Measurements from ENCODE around the gene ZNF366.

Gene ZNF366

GRCh38 chr5:72447751-72448150, 59.5 kb downstream of the ZNF366 start:
- Histone ChIP-seq H3K4me3 (no peak overlapping the region), H3K27ac (no peak overlapping the region)
- no peak for TF ChIP-seq CTCF (IDR thresholded peaks at IDR 0.05)
- no peak for DNase-seq (ENCODE audit: low spot score)

DNA sequence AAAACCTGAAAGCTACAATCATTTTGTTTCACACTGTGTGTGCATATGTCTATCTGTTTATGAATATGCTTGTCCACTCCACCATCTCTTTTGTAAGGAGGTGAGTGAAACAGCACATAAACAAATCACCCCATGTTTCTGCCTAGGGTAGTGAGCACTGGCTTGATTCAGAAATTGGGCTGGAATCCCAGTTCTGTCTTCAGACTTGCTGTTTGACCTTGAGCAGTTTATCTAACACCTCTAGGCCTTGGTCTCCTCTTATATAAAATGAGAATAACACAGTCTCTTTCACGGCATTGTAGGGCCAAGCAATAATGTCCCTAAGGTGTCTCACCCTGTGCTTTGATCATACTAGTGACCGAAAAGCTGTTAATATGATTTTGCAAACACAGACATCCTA, 61.2 kb downstream of the ZNF366 start:
- H3K4me3 ChIP-seq: no peak overlapping the region
- H3K27ac ChIP-seq: no peak overlapping the region
- no peak for DNase-seq (ENCODE audit: low spot score)
- no peak for TF ChIP-seq CTCF (IDR thresholded peaks at IDR 0.05)

GRCh38 chr5:72443883-72444282, 63.3 kb downstream of the ZNF366 start:
- Histone ChIP-seq H3K4me3 (no peak overlapping the region), H3K27ac (peak overlapping the region; percentile 31 to 36)
- no peak for DNase-seq (ENCODE audit: low spot score)
- no peak for TF ChIP-seq CTCF (IDR thresholded peaks at IDR 0.05)

DNA sequence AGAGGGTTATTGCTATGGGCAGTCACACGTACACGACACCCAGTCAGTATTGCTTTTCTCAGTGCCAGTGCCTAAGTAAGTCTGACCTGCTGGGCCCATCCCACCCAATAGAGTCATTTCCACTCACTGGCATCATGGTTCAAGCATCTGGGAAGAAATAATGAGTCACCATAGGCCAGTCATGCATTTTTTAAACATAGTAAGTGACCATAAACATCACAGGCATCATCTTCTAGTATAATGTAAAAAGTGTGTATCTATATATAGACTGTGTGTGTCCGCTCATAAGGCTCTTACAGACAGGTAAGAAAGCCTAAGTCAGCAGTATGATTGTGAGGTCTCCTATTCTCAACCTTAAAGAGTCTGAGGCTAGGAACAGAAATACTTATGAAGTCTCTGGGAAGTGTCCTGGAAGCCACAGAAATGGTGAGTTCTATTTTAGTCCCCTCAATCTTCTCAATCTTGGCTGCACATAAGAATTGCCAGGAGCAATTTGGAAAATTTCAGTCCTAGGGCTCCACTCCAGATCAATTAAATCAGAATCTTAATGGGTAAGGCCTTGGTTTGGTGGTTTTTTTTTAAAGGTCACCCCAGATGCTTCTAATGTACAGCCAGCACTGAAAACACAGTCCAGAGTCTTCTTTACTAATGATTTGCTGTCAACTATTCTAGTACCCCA, 65.2 kb downstream of the ZNF366 start:
- DNase-seq (ENCODE audit: low spot score): no peak
- TF ChIP-seq CTCF (IDR thresholded peaks at IDR 0.05): no peak
- Histone ChIP-seq H3K4me3 (no peak overlapping the region), H3K27ac (peak overlapping the region; percentile 60 to 86)

DNA sequence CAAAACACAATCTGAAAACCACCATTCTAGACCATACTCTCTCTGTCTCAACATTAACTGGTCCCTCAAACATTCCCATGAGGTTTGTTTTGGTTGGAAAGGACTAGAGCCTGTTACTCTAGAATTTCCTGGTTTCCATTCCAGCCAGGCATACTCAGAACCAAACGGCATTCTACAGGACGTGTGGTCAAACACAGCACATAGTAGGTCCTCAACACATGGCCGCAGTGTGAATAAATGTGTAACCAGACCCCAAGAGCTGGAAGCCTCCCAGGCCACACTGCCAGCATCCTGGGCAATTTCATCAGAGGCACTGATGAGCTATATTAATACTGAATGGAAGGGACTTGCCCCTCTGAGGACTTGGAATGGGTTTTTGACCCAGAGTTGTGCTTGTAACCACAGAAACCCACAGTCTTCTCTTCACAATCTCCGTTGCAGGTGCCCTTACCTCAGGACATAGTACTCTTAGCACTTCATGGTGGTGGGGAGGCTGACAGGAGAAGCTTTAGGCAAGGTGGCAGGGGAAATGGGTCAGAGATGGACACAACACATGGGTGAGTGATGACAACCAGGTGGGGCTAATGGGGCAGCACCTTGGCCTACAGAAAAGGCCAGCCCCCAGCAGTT, 66.0 kb downstream of the ZNF366 start:
- Histone ChIP-seq H3K27ac (peak overlapping the region; percentile 60 to 86), H3K4me3 (no peak overlapping the region)
- no peak for TF ChIP-seq CTCF (IDR thresholded peaks at IDR 0.05)
- no peak for DNase-seq (ENCODE audit: low spot score)

DNA sequence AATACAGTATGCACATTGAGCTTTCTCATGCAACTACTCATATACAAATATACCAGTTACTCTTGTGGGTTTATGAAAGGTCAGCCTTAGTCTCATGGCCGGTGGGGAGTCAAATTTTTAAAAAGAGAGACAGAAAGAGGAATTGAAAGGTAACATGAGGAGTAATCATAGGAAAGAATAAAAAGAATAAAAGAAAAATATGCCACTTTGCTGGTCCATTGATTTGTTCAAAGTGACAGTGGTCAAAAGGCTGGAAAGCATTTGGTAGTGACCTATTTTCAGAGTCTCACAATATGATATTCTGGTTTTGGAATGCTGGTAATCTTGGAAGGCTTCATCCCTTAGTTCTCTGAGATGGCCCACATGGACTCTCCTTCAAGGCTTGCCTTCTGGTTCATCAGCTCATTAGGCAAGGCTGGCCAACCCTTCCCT, 67.0 kb downstream of the ZNF366 start:
- no peak for DNase-seq (ENCODE audit: low spot score)
- H3K27ac ChIP-seq: peak overlapping the region; percentile 60 to 86
- no peak overlapping the region for H3K4me3 ChIP-seq
- no peak for TF ChIP-seq CTCF (IDR thresholded peaks at IDR 0.05)

DNA sequence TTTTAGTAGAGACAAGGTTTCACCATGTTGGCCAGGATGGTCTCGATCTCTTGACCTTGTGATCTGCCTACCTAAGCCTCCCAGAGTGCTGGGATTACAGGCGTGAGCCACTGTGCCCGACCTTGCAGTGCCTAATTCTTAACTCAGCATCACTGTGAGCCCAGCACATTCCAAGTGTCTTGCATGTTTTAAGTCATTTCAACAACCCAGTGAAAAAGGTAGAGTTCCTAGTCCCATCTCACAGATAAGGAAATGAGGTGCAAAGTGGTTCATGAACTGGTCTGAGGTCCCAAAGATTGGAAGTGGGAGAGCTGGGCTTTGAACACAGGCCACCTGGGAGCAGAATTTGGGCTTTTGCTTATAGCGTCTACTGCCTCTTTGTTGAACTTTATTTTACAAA, 68.0 kb downstream of the ZNF366 start:
- no peak for DNase-seq (ENCODE audit: low spot score)
- Histone ChIP-seq H3K4me3 (no peak overlapping the region), H3K27ac (peak overlapping the region; percentile 72 to 86)
- TF ChIP-seq CTCF (IDR thresholded peaks at IDR 0.05): no peak

Measured in coronary artery (tissue), 2 donors.